Stomach (tissue), 4 donors: ENCODE data around the gene DNAJC17.

Source experiments
- POLR2A ChIP-seq, 4 donors: fragments of 450-650 bp; IDR thresholded peaks; one replicate each; pipeline ENCODE4 v1.6.1; 2016; ENCODE audit warnings: antibody characterized with exemption in 4 of 4, control low read depth in 2 of 4, mild to moderate bottlenecking in 1 of 4, moderate library complexity in 1 of 4
- POLR2AphosphoS5 ChIP-seq, 3 donors: sonication (generic); formaldehyde crosslinking; IDR thresholded peaks; one replicate each; pipeline ENCODE4 v1.6.1; 2016; ENCODE audit warnings: antibody characterized with exemption in 3 of 3

DNA sequence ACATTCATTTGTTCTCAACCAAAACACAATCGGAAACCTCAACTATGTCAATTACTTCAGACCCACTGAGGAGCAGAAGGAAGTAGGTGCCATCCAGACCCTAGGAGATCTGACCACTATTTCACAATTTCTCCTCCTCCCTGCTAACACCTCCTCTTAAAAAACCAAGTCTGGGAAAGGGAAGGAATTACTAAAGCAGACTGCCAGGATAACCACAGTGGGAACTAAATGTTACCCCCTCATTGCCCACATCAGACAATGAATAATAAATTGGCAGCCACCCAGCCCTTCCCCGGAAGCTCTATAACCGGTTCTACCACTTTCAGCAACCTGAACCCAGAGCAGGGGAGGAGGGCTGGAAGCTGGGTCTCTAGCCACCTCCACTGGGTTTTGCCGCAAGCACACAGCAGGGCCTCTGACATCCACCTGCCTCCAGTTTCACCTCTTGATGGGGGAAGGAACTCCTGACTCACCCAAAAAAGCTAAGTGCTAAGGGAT is 19.9 kb downstream of the DNAJC17 start:
- peak in 2 of 3 donors; percentile 57 for TF ChIP-seq POLR2AphosphoS5 (IDR thresholded peaks at IDR 0.05)
- TF ChIP-seq POLR2A (IDR thresholded peaks at IDR 0.05): no peak
